Stomach (tissue), 9 donors: Measurements from ENCODE around the gene GSTT2. TPM values are rescaled to one million over a fixed set of nuclear protein-coding genes. Genes with fewer than 3 reads are reported as not detected.

Source experiments
- DNase-seq, 2 donors: peaks; one replicate each; pipeline versions ENCODE4 v3.0.0 to v3.0.0-alpha.2; 2013 to 2019
- H3K27ac ChIP-seq, 5 donors: fragments of 200-600 bp in 4 of 5; sonication (generic) in 4 of 5; one replicate each; pipeline ENCODE4 v1.5.1; 2013 to 2019; ENCODE audit warnings: mild to moderate bottlenecking in 1 of 5, moderate library complexity in 1 of 5
- H3K27me3 ChIP-seq, 3 donors: fragments of 200-600 bp; sonication (generic); one replicate each; pipeline ENCODE4 v1.5.1; 2017 to 2019; ENCODE audit warnings: mixed run types in 1 of 3
- H3K36me3 ChIP-seq, 4 donors: fragments of 200-600 bp; sonication (generic); 1 replicate in 3 of 4; 2 replicates in 1 of 4; pipeline ENCODE4 v1.5.1; 2016 to 2019
- H3K4me1 ChIP-seq, 4 donors: fragments of 200-600 bp; sonication (generic); one replicate each; pipeline ENCODE4 v1.5.1; 2016 to 2019
- H3K4me3 ChIP-seq, 4 donors: fragments of 200-600 bp; sonication (generic) in 3 of 4; one replicate each; pipeline ENCODE4 v1.5.1; 2016 to 2019; ENCODE audit warnings: mild to moderate bottlenecking in 1 of 4
- H3K9me3 ChIP-seq, 4 donors: fragments of 200-600 bp; sonication (generic); one replicate each; pipeline ENCODE4 v1.5.1; 2016 to 2019
- EP300 ChIP-seq: sonication (generic); formaldehyde crosslinking; IDR thresholded peaks from one replicate; pipeline ENCODE4 v1.6.1; 2017; ENCODE audit warnings: antibody characterized with exemption
- POLR2A ChIP-seq, 4 donors: fragments of 450-650 bp; IDR thresholded peaks; one replicate each; pipeline ENCODE4 v1.6.1; 2016; ENCODE audit warnings: antibody characterized with exemption in 4 of 4, control low read depth in 2 of 4, mild to moderate bottlenecking in 1 of 4, moderate library complexity in 1 of 4
- POLR2AphosphoS5 ChIP-seq, 3 donors: sonication (generic); formaldehyde crosslinking; IDR thresholded peaks; one replicate each; pipeline ENCODE4 v1.6.1; 2016; ENCODE audit warnings: antibody characterized with exemption in 3 of 3
- WGBS, 5 donors: extraction: QIAGEN DNeasy Blood & Tissue Kit in 3 of 5; methylation state at CpG; one replicate each; pipeline versions ENCODE4 v1.1.5 to v1.1.7; 2013 to 2018; 5-methylcytosine and 5-hydroxymethylcytosine counted together
- intact Hi-C: fragments of 100-400 bp; cut with DNase I; formaldehyde crosslinking; loops from one replicate; pipeline ENCODE4 v1.15.1; 2023; ENCODE audit warnings: low total_unique reads
- polyA plus RNA-seq, 3 donors: library from polyadenylated mRNA; stranded (reverse); fragments of 200-250 nt; gene quantifications; one replicate each; pipeline ENCODE4 v1.2.3, GENCODE V29; 2013
- total RNA-seq, 5 donors: library from RNA; depleted of rRNA; stranded (reverse); fragments of >200 nt; gene quantifications; one replicate each; pipeline versions ENCODE4 v1.1.0 to v1.2.3, GENCODE V29; 2014 to 2016
- TF ChIP-seq, protein P1 (sequence below), 7 experiments: fragments of 450-650 bp in 4 of 7; fragments of 200-600 bp in 3 of 7; sonication (generic) in 3 of 7; IDR thresholded peaks; one replicate each; pipeline ENCODE4 v1.5.1; 2016 to 2019; ENCODE audit warnings: antibody characterized with exemption in 7 of 7, control low read depth in 2 of 7, mild to moderate bottlenecking in 1 of 7
- donor health status: healthy with polysubstance abuse.
- donor health status: Bipolar disorder and iron deficiency.
- donor health status: healthy.

GSTT2 gene
- total and polyA plus RNA-seq, 8 donors, result 8.6 TPM; not detected in 7

DNA sequence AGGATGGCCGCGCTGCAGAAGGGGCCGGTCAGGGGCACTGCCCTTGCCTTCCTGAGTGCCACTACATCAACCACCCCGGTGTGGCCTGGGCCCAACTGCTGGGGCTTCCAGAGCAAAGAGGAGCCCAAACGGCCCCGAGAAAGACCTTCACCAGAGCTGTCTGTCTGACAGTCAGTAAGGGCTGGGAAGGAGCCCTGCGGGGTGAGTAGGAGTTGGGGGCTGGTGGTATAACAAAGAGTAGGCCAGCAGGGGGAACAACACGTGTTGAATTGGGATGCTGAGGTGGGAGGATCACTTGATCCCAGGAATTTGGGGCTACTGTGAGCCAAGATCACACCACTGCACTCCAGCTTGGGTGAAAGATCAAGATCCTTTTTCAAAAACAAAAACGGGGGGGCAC is 21.4 kb downstream of the GSTT2 start:
- TF ChIP-seq EP300 (no peak), POLR2AphosphoS5 (IDR thresholded peaks at IDR 0.05) (no peak), POLR2A (IDR thresholded peaks at IDR 0.05) (no peak)
- TF ChIP-seq, protein P1, sequence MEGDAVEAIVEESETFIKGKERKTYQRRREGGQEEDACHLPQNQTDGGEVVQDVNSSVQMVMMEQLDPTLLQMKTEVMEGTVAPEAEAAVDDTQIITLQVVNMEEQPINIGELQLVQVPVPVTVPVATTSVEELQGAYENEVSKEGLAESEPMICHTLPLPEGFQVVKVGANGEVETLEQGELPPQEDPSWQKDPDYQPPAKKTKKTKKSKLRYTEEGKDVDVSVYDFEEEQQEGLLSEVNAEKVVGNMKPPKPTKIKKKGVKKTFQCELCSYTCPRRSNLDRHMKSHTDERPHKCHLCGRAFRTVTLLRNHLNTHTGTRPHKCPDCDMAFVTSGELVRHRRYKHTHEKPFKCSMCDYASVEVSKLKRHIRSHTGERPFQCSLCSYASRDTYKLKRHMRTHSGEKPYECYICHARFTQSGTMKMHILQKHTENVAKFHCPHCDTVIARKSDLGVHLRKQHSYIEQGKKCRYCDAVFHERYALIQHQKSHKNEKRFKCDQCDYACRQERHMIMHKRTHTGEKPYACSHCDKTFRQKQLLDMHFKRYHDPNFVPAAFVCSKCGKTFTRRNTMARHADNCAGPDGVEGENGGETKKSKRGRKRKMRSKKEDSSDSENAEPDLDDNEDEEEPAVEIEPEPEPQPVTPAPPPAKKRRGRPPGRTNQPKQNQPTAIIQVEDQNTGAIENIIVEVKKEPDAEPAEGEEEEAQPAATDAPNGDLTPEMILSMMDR (IDR thresholded peaks at IDR 0.05), result no peak
- Histone ChIP-seq H3K4me1 (peaks cover 0 to 8% (median 4%) of the 10 kb centered on the region in 4 donors), H3K4me3 (no peak overlapping the region), H3K27me3 (no peaks in the 10 kb centered on the region), H3K36me3 (no peaks in the 10 kb centered on the region), H3K9me3 (no peaks in the 10 kb centered on the region), H3K27ac (no peak overlapping the region)
- no peak for DNase-seq
- WGBS, 5 donors, result 81 to 90% (median 86%) methylated on average over 9 of the region's 9 CpGs
- intact Hi-C loops, result no loop called here

- no peaks in the 10 kb centered on the region for H3K36me3 ChIP-seq
- no peaks in the 10 kb centered on the region for H3K9me3 ChIP-seq
- H3K4me1 ChIP-seq, result peaks cover 0 to 8% (median 4%) of the 10 kb centered on the region in 4 donors
- intact Hi-C loops, result no loop called here
- DNase-seq, result peak in 1 of 2 donors; percentile 3
- H3K4me3 ChIP-seq, result no peak overlapping the region
- WGBS, 5 donors, result 74 to 84% (median 81%) methylated on average over 10 of the region's 10 CpGs
- H3K27ac ChIP-seq, result no peak overlapping the region
- TF ChIP-seq POLR2A (IDR thresholded peaks at IDR 0.05) (no peak), EP300 (no peak), POLR2AphosphoS5 (IDR thresholded peaks at IDR 0.05) (no peak)
- TF ChIP-seq, protein P1 (IDR thresholded peaks at IDR 0.05), result no peak
- no peaks in the 10 kb centered on the region for H3K27me3 ChIP-seq
These were observed 22.3 kb downstream of the GSTT2 start for GRCh38 chr22:24002272-24002671.

DNA sequence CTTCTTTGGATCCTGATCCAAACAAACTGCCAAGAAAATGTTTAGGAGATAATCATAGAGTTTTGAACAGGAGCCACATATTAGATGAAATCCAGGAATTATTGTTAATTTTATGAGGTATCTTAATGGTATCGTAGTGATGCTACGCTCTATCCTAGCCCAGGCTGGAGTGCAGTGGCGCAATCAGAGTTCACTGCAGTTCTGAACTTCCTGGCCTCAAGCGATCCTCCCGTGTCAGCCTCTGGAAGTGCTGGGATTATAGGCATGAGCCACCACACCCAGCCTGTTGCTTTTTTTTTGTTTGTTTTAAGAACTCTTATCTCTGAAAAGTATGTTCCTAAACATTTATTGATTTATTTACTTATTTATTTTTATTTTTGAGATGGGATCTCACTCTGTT is 22.9 kb downstream of the GSTT2 start:
- TF ChIP-seq POLR2AphosphoS5 (IDR thresholded peaks at IDR 0.05) (no peak), EP300 (no peak), POLR2A (IDR thresholded peaks at IDR 0.05) (no peak)
- TF ChIP-seq, protein P1 (IDR thresholded peaks at IDR 0.05), result no peak
- Histone ChIP-seq H3K4me1 (peaks cover 3 to 11% (median 7%) of the 10 kb centered on the region in 4 donors), H3K27ac (no peak overlapping the region), H3K9me3 (no peaks in the 10 kb centered on the region), H3K4me3 (no peak overlapping the region), H3K36me3 (no peaks in the 10 kb centered on the region), H3K27me3 (no peaks in the 10 kb centered on the region)
- intact Hi-C loops, result no loop called here
- 80 to 82% (median 81%) methylated on average over 5 of the region's 5 CpGs for WGBS, 5 donors
- no peak for DNase-seq

DNA sequence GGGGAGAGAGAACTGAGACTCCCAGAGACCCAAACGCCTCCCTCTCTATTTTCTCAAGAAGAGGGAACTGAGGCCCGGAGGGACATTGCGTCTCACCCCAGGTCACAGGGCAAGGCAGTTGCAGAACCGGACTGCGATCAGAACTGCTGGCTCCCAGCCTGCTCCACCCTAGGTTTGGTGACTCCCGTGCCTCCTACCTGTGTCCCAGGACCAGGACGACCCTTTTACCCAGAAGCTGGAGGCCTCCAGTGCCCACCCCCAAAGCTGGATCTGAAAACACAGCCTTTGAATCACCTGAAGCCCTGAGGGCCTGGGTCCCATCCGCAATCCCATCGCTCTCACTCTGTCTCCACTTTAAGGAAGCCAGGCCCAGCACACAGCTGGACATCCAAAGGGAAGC is 24.0 kb downstream of the GSTT2 start:
- no peak for TF ChIP-seq POLR2AphosphoS5 (IDR thresholded peaks at IDR 0.05)
- no peak for TF ChIP-seq POLR2A (IDR thresholded peaks at IDR 0.05)
- TF ChIP-seq, protein P1 (IDR thresholded peaks at IDR 0.05), result no peak
- TF ChIP-seq EP300, result no peak
- Histone ChIP-seq H3K9me3 (no peaks in the 10 kb centered on the region), H3K27ac (no peak overlapping the region), H3K4me3 (no peak overlapping the region), H3K36me3 (no peaks in the 10 kb centered on the region), H3K27me3 (no peaks in the 10 kb centered on the region), H3K4me1 (peaks cover 8 to 20% (median 10%) of the 10 kb centered on the region in 4 donors)
- DNase-seq, result peak in 1 of 2 donors; percentile 7
- intact Hi-C loops, result no loop called here
- WGBS, 5 donors, result 70 to 78% (median 75%) methylated on average over 9 of the region's 9 CpGs
